K562 (cell line): ENCODE results near the gene SV2A. TPM values are rescaled to one million over a fixed set of nuclear protein-coding genes. Genes with fewer than 3 reads are reported as not detected.

ENCODE experiments used
- CC2D1A ChIP-seq: fragments of 450-650 bp; IDR thresholded peaks from 2 replicates; pipeline ENCODE4 v1.6.1; 2017; ENCODE audit warnings: mild to moderate bottlenecking
- CHD4 ChIP-seq: fragments of 200-600 bp; sonication (generic); IDR thresholded peaks from 3 replicates; pipeline ENCODE4 v1.6.1; 2012; ENCODE audit warnings: low read depth, mild to moderate bottlenecking, mixed read lengths, low read length, inconsistent platforms; ENCODE audit not compliant: insufficient read depth, insufficient replicate concordance, poor library complexity, severe bottlenecking
- CTBP1 ChIP-seq: fragments of 450-650 bp; IDR thresholded peaks from 2 replicates; pipeline ENCODE4 v1.6.1; 2016; ENCODE audit warnings: borderline replicate concordance
- DIDO1 ChIP-seq: fragments of 450-650 bp; IDR thresholded peaks from 2 replicates; pipeline ENCODE4 v1.6.1; 2016; ENCODE audit warnings: low read depth, missing biosample characterization, missing genetic modification characterization
- EHMT2 ChIP-seq: fragments of 450-650 bp; IDR thresholded peaks from 2 replicates; pipeline ENCODE4 v1.6.1; 2018; ENCODE audit warnings: antibody characterized with exemption
- EWSR1 ChIP-seq: fragments of 450-650 bp; IDR thresholded peaks from 2 replicates; pipeline ENCODE4 v1.6.1; 2018; ENCODE audit warnings: borderline replicate concordance, mild to moderate bottlenecking, low read depth, moderate library complexity; ENCODE audit not compliant: partially characterized antibody
- HMG20B ChIP-seq: fragments of 250-450 bp; sonication (Bioruptor Pico); IDR thresholded peaks from 2 replicates; pipeline ENCODE4 v1.5.0; 2021; ENCODE audit warnings: mild to moderate bottlenecking
- NCOA4 ChIP-seq: fragments of 450-650 bp; IDR thresholded peaks from 2 replicates; pipeline ENCODE4 v1.6.1; 2018; ENCODE audit warnings: mild to moderate bottlenecking; ENCODE audit not compliant: partially characterized antibody
- NFRKB ChIP-seq: fragments of 450-650 bp; IDR thresholded peaks from 2 replicates; pipeline ENCODE4 v1.6.1; 2016; ENCODE audit warnings: low read depth
- PCBP2 ChIP-seq: fragments of 200-400 bp; formaldehyde crosslinking; IDR thresholded peaks from 2 replicates; pipeline ENCODE4 v1.6.1; 2018; ENCODE audit warnings: low read length, low read depth, mild to moderate bottlenecking, moderate library complexity; ENCODE audit not compliant: poor library complexity, severe bottlenecking
- RUNX1 ChIP-seq: sonication (generic); IDR thresholded peaks from 2 replicates; pipeline ENCODE4 v1.6.1; 2016; ENCODE audit warnings: antibody characterized with exemption, low read depth
- TOE1 ChIP-seq, 2 experiments: fragments of 450-650 bp in 1 of 2; sonication (generic) in 1 of 2; formaldehyde crosslinking in 1 of 2; IDR thresholded peaks; 2 replicates each; pipeline versions ENCODE4 v1.7.1 to v1.8.0; 2016 to 2022; ENCODE audit warnings: borderline replicate concordance in 2 of 2, mild to moderate bottlenecking in 2 of 2, antibody characterized with exemption in 1 of 2, inconsistent platforms in 1 of 2, low read depth in 1 of 2, missing genetic modification reagents in 1 of 2, moderate library complexity in 1 of 2
- ZFPM2 ChIP-seq: fragments of 250-450 bp; sonication (Bioruptor Pico); IDR thresholded peaks from 2 replicates; pipeline ENCODE4 v1.5.1; 2022; ENCODE audit warnings: mild to moderate bottlenecking
- ZKSCAN1 ChIP-seq: fragments of 150-350 bp; IDR thresholded peaks from 2 replicates; pipeline ENCODE4 v1.6.1; 2016; ENCODE audit warnings: low read depth, low read length
- ZNF143 ChIP-seq: sonication (generic); formaldehyde crosslinking; IDR thresholded peaks from 2 replicates; pipeline ENCODE4 v1.9.0; 2022; ENCODE audit warnings: mild to moderate bottlenecking, missing genetic modification reagents
- ZNF347 ChIP-seq: fragments of 450-650 bp; formaldehyde crosslinking; IDR thresholded peaks from 2 replicates; pipeline ENCODE4 v1.4.0; 2020; ENCODE audit warnings: low read depth, mild to moderate bottlenecking, moderate library complexity
- ZNF436 ChIP-seq: fragments of 250-450, 450-650 bp; sonication (Bioruptor Pico); formaldehyde crosslinking; IDR thresholded peaks from 2 replicates; pipeline ENCODE4 v1.7.0; 2020; ENCODE audit warnings: mild to moderate bottlenecking
- polyA plus RNA-seq, 8 experiments: library from polyadenylated mRNA; depleted of rRNA in 4 of 8; stranded (reverse) in 5 of 8; unstranded in 3 of 8; fragments of >200 nt; fragmentation: Nextera tagmentation in 2 of 8; fragmentation: Illumina TruSeq in 1 of 8; extraction: Ambion mirVana in 2 of 8; extraction: Trizol in 1 of 8; gene quantifications; 2 replicates each; pipeline versions ENCODE4 v1.2.1 to v1.2.3, GENCODE V29; 2011 to 2014; ENCODE audit warnings: inconsistent platforms in 1 of 8, missing spikeins in 1 of 8
- total RNA-seq, 7 experiments: library from RNA; depleted of rRNA in 6 of 7; stranded (reverse); fragments of >200 nt in 6 of 7; fragmentation: Illumina TruSeq in 2 of 7; extraction: Trizol in 2 of 7; gene quantifications; 2 replicates each; pipeline versions ENCODE4 v1.2.1 to v1.2.3, GENCODE V29; 2011 to 2021; ENCODE audit warnings: low replicate concordance in 1 of 7
- TF ChIP-seq, protein P1 (sequence below): fragments of 450-650 bp; IDR thresholded peaks from 2 replicates; pipeline ENCODE4 v1.6.1; 2014; ENCODE audit warnings: low read depth, mild to moderate bottlenecking, moderate library complexity, borderline replicate concordance
- TF ChIP-seq, protein P2 (sequence below): sonication (generic); formaldehyde crosslinking; IDR thresholded peaks from 2 replicates; pipeline ENCODE4 v1.8.0; 2022; ENCODE audit warnings: mild to moderate bottlenecking, missing genetic modification reagents
- TF ChIP-seq, protein P3 (sequence below), 2 experiments: fragments of 450-650 bp; IDR thresholded peaks; 2 replicates each; pipeline ENCODE4 v1.6.1; 2016

SV2A gene
- total and polyA plus RNA-seq, 9 of the 15 experiments (the other 6 are each of a cell fraction or from before 2014, with no cell fraction given): 0.07 to 0.22 (median 0.11) TPM; not detected in 1

DNA sequence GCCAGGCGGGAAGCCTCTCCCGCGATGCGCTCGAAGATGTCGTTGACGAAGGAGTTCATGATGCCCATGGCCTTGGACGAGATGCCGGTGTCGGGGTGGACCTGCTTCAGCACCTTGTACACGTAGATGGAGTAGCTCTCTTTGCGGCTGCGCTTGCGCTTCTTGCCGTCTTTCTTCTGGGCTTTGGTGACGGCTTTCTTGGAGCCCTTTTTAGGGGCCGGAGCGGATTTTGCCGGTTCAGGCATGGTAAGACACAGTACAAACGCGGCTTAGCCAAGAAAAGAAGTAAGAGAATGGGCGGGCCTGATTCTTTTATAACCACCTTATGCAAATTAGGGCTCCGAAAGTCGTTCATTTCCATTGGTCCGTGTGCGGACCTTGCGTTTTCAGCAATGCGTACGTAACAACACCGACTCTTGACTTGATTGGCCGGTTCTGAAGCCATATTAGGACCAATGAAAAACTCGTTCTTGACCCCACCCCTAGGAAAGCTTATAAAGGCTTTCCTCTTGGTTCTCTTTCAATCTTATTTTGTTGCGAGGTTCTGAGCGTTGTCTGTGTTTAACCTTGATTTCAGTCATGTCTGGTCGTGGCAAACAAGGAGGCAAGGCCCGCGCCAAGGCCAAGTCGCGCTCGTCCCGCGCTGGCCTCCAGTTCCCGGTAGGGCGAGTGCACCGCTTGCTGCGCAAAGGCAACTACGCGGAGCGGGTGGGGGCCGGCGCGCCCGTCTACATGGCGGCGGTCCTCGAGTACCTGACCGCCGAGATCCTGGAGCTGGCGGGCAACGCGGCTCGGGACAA, 31.0 kb downstream of the SV2A start (continued):
- TF ChIP-seq EWSR1: no peak
- TF ChIP-seq ZNF143 (CRISPR knock-in tag): no peak
- peak; percentile 53; the same call in 1 of the 2 replicates for TF ChIP-seq CC2D1A
- TF ChIP-seq CTBP1: peak; percentile 31; the same call in 1 of the 2 replicates
- TF ChIP-seq EHMT2: no peak
- TF ChIP-seq NCOA4: no peak
- no peak for TF ChIP-seq ZNF347 (CRISPR knock-in tag)
- no peak for TF ChIP-seq CHD4
- TF ChIP-seq RUNX1: peak; percentile 55; the same call in 1 of the 2 replicates
- peak; percentile 27; the same call in 1 of the 2 replicates for TF ChIP-seq ZNF436 (CRISPR knock-in tag)
- peak; percentile 80; the same call in 1 of the 2 replicates for TF ChIP-seq ZKSCAN1
- TF ChIP-seq, protein P1, sequence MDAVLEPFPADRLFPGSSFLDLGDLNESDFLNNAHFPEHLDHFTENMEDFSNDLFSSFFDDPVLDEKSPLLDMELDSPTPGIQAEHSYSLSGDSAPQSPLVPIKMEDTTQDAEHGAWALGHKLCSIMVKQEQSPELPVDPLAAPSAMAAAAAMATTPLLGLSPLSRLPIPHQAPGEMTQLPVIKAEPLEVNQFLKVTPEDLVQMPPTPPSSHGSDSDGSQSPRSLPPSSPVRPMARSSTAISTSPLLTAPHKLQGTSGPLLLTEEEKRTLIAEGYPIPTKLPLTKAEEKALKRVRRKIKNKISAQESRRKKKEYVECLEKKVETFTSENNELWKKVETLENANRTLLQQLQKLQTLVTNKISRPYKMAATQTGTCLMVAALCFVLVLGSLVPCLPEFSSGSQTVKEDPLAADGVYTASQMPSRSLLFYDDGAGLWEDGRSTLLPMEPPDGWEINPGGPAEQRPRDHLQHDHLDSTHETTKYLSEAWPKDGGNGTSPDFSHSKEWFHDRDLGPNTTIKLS: peak; percentile 7
- no peak for TF ChIP-seq PCBP2
- no peak; the same call in 1 of the 2 replicates for TF ChIP-seq HMG20B (CRISPR knock-in tag)
- TF ChIP-seq, protein P2, sequence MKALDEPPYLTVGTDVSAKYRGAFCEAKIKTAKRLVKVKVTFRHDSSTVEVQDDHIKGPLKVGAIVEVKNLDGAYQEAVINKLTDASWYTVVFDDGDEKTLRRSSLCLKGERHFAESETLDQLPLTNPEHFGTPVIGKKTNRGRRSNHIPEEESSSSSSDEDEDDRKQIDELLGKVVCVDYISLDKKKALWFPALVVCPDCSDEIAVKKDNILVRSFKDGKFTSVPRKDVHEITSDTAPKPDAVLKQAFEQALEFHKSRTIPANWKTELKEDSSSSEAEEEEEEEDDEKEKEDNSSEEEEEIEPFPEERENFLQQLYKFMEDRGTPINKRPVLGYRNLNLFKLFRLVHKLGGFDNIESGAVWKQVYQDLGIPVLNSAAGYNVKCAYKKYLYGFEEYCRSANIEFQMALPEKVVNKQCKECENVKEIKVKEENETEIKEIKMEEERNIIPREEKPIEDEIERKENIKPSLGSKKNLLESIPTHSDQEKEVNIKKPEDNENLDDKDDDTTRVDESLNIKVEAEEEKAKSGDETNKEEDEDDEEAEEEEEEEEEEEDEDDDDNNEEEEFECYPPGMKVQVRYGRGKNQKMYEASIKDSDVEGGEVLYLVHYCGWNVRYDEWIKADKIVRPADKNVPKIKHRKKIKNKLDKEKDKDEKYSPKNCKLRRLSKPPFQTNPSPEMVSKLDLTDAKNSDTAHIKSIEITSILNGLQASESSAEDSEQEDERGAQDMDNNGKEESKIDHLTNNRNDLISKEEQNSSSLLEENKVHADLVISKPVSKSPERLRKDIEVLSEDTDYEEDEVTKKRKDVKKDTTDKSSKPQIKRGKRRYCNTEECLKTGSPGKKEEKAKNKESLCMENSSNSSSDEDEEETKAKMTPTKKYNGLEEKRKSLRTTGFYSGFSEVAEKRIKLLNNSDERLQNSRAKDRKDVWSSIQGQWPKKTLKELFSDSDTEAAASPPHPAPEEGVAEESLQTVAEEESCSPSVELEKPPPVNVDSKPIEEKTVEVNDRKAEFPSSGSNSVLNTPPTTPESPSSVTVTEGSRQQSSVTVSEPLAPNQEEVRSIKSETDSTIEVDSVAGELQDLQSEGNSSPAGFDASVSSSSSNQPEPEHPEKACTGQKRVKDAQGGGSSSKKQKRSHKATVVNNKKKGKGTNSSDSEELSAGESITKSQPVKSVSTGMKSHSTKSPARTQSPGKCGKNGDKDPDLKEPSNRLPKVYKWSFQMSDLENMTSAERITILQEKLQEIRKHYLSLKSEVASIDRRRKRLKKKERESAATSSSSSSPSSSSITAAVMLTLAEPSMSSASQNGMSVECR (CRISPR knock-in tag): peak; percentile 86; the same call in 1 of the 2 replicates
- TF ChIP-seq, protein P3, sequence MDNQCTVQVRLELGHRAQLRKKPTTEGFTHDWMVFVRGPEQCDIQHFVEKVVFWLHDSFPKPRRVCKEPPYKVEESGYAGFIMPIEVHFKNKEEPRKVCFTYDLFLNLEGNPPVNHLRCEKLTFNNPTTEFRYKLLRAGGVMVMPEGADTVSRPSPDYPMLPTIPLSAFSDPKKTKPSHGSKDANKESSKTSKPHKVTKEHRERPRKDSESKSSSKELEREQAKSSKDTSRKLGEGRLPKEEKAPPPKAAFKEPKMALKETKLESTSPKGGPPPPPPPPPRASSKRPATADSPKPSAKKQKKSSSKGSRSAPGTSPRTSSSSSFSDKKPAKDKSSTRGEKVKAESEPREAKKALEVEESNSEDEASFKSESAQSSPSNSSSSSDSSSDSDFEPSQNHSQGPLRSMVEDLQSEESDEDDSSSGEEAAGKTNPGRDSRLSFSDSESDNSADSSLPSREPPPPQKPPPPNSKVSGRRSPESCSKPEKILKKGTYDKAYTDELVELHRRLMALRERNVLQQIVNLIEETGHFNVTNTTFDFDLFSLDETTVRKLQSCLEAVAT (IDR thresholded peaks at IDR 0.05): peak; percentile 97 to 98
- TF ChIP-seq TOE1 (IDR thresholded peaks at IDR 0.05; ENCODE audit: borderline replicate concordance): peak; percentile 16; the same call in 1 of the 2 replicates
- TF ChIP-seq TOE1 (CRISPR knock-in tag; IDR thresholded peaks at IDR 0.05; ENCODE audit: borderline replicate concordance, low read depth): peak; percentile 92
- peak; percentile 92 for TF ChIP-seq NFRKB
- no peak for TF ChIP-seq ZFPM2
- TF ChIP-seq DIDO1 (tag): no peak
